Lung (tissue), 12 donors: Measurements from ENCODE around the gene CACUL1. TPM values are rescaled to one million over a fixed set of nuclear protein-coding genes. Genes with fewer than 3 reads are reported as not detected.

ENCODE experiments used
- ATAC-seq: fragments of 200-7000 bp; cut with Tn5 transposase; one replicate; pipeline ENCODE4 v1.9.1; 2020; ENCODE audit warnings: moderate number of reproducible peaks; ENCODE audit not compliant: insufficient read depth, low FRiP score
- DNase-seq, 3 donors: peaks; one replicate each; pipeline ENCODE4 v3.0.0-alpha.2; 2013 to 2017
- H3K27ac ChIP-seq, 2 donors: one replicate each; pipeline ENCODE4 v1.5.1; 2013; ENCODE audit warnings: mild to moderate bottlenecking in 2 of 2, moderate library complexity in 2 of 2, control low read depth in 1 of 2, inconsistent platforms in 1 of 2, low read depth in 1 of 2, low read length in 1 of 2
- H3K27me3 ChIP-seq, 3 donors: one replicate each; pipeline ENCODE4 v1.5.1; 2013; ENCODE audit warnings: low read length in 2 of 3; ENCODE audit not compliant: control insufficient read depth in 3 of 3, insufficient read depth in 3 of 3
- H3K36me3 ChIP-seq, 4 donors: one replicate each; pipeline ENCODE4 v1.5.1; 2013; ENCODE audit warnings: low read length in 4 of 4, mild to moderate bottlenecking in 1 of 4, moderate library complexity in 1 of 4; ENCODE audit not compliant: control insufficient read depth in 4 of 4, insufficient read depth in 4 of 4
- H3K4me1 ChIP-seq, 5 donors: one replicate each; pipeline ENCODE4 v1.5.1; 2013; ENCODE audit warnings: low read length in 5 of 5, mild to moderate bottlenecking in 2 of 5, moderate library complexity in 1 of 5; ENCODE audit not compliant: control insufficient read depth in 5 of 5, insufficient read depth in 5 of 5
- H3K4me3 ChIP-seq: one replicate; pipeline ENCODE4 v1.5.1; 2013; ENCODE audit warnings: mild to moderate bottlenecking, control low read depth, moderate library complexity
- H3K9ac ChIP-seq, 2 donors: one replicate each; pipeline ENCODE4 v1.5.1; 2013; ENCODE audit warnings: low read length in 2 of 2, control low read depth in 1 of 2; ENCODE audit not compliant: insufficient read depth in 1 of 2
- H3K9me3 ChIP-seq, 4 donors: one replicate each; pipeline ENCODE4 v1.5.1; 2013; ENCODE audit warnings: low read length in 3 of 4, mild to moderate bottlenecking in 1 of 4, moderate library complexity in 1 of 4; ENCODE audit not compliant: control insufficient read depth in 4 of 4, insufficient read depth in 3 of 4
- WGBS, 2 donors: extraction: QIAGEN DNeasy Blood & Tissue Kit; methylation state at CpG; one replicate each; pipeline ENCODE4 v1.1.7; 2013; 5-methylcytosine and 5-hydroxymethylcytosine counted together
- polyA plus RNA-seq, 2 donors: library from polyadenylated mRNA; stranded (reverse); fragments of 200-250 nt; gene quantifications; one replicate each; pipeline ENCODE4 v1.2.1, GENCODE V29; 2013
- total RNA-seq, 2 donors: library from RNA; depleted of rRNA in 1 of 2; stranded (reverse); fragments of >200 nt in 1 of 2; gene quantifications; one replicate each; pipeline ENCODE4 v1.2.1, GENCODE V29; 2014 to 2021
- TF ChIP-seq, protein P1 (sequence below): IDR thresholded peaks from 2 replicates; pipeline ENCODE4 v1.5.1; 2012; ENCODE audit warnings: mild to moderate bottlenecking; ENCODE audit errors: control extremely low read depth, extremely low read depth
- donor health status: control.
- donor health status: control.
- donor health status: Bipolar disorder and iron deficiency.
- donor health status: healthy.
- donor health status: DM: yes; HTN: yes; CAD: no.

Gene CACUL1
- total and polyA plus RNA-seq, 4 donors = 7.9 to 66.3 (median 23.0) TPM

- peak; percentile 36 to 60 (median 57) for DNase-seq
- peaks cover 0 to 6% (median 0%) of the 10 kb centered on the region in 4 donors for H3K36me3 ChIP-seq
- H3K27ac ChIP-seq = peak overlapping the region; percentile 83 to 86
These were observed 1.2 kb downstream of the CACUL1 start for GRCh38 chr10:118753331-118754228.

DNA sequence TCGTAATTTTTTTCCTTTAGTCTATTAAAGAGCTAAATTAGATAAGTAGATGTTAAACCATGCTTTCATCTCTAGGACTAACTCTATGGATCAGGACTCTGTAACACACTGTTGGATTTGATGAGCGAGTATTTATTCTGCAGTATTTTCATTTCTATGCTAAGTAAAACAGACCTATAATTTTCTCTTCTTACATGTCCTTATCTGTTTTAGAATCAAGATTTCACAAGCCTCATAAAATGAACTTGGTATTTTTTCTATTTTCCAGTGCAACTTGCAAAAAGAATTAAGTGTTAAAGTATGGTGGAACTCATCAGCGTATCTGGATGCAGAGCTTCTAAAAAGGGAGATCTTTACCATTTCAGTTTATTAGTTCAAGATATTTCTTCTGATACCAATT is 2.4 kb downstream of the CACUL1 start:
- no peaks in the 10 kb centered on the region for H3K27me3 ChIP-seq
- DNase-seq (no peak), ATAC-seq (no peak)
- TF ChIP-seq, protein P1, sequence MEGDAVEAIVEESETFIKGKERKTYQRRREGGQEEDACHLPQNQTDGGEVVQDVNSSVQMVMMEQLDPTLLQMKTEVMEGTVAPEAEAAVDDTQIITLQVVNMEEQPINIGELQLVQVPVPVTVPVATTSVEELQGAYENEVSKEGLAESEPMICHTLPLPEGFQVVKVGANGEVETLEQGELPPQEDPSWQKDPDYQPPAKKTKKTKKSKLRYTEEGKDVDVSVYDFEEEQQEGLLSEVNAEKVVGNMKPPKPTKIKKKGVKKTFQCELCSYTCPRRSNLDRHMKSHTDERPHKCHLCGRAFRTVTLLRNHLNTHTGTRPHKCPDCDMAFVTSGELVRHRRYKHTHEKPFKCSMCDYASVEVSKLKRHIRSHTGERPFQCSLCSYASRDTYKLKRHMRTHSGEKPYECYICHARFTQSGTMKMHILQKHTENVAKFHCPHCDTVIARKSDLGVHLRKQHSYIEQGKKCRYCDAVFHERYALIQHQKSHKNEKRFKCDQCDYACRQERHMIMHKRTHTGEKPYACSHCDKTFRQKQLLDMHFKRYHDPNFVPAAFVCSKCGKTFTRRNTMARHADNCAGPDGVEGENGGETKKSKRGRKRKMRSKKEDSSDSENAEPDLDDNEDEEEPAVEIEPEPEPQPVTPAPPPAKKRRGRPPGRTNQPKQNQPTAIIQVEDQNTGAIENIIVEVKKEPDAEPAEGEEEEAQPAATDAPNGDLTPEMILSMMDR = no peak
- peaks cover 0 to 24% (median 6%) of the 10 kb centered on the region in 5 donors for H3K4me1 ChIP-seq
- 85 to 86% methylated on average over 3 of the region's 3 CpGs for WGBS, 2 donors
- H3K4me3 ChIP-seq = no peak overlapping the region
- no peak overlapping the region for H3K27ac ChIP-seq
- no peaks in the 10 kb centered on the region for H3K9me3 ChIP-seq
- H3K36me3 ChIP-seq = peaks cover 0 to 6% (median 2%) of the 10 kb centered on the region in 4 donors
- H3K9ac ChIP-seq = peak overlapping the region in 1 of 2 donors; percentile 71

More at GRCh38 chr10:118753331-118754228, 1.2 kb downstream of the CACUL1 start:
- peak overlapping the region; percentile 89 for H3K4me3 ChIP-seq
- H3K4me1 ChIP-seq = peaks cover 0 to 22% (median 2%) of the 10 kb centered on the region in 5 donors
- 4 to 5% methylated on average over 17 of the region's 17 CpGs for WGBS, 2 donors
- no peak for ATAC-seq
- TF ChIP-seq, protein P1 = no peak
- peak overlapping the region; percentile 60 to 71 for H3K9ac ChIP-seq
- H3K27me3 ChIP-seq = no peaks in the 10 kb centered on the region
- H3K9me3 ChIP-seq = no peaks in the 10 kb centered on the region

GRCh38 chr10:118751265-118751664 is 3.5 kb downstream of the CACUL1 start:
- H3K27me3 ChIP-seq = no peaks in the 10 kb centered on the region
- WGBS, 2 donors = 94 to 95% methylated on average over 1 of the region's 1 CpG
- DNase-seq (no peak), ATAC-seq (no peak)
- H3K36me3 ChIP-seq = peaks cover 0 to 6% (median 2%) of the 10 kb centered on the region in 4 donors
- H3K9ac ChIP-seq = no peak overlapping the region
- H3K9me3 ChIP-seq = no peaks in the 10 kb centered on the region
- TF ChIP-seq, protein P1 = no peak
- H3K4me3 ChIP-seq = no peak overlapping the region
- H3K4me1 ChIP-seq = peaks cover 0 to 24% (median 6%) of the 10 kb centered on the region in 5 donors
- H3K27ac ChIP-seq = no peak overlapping the region
